Neural progenitor cell (in vitro differentiated cells): ENCODE data around the gene TNPO2.

ENCODE experiments used
- EZH2 ChIP-seq: fragments of 200-600 bp; sonication (generic); IDR thresholded peaks from 2 replicates; pipeline ENCODE4 v1.6.1; 2017; ENCODE audit warnings: antibody characterized with exemption, mild to moderate bottlenecking, moderate library complexity
- TF ChIP-seq, protein P1 (sequence below): fragments of 200-600 bp; sonication (generic); IDR thresholded peaks from 2 replicates; pipeline ENCODE4 v1.5.1; 2017; ENCODE audit warnings: antibody characterized with exemption, mild to moderate bottlenecking

DNA sequence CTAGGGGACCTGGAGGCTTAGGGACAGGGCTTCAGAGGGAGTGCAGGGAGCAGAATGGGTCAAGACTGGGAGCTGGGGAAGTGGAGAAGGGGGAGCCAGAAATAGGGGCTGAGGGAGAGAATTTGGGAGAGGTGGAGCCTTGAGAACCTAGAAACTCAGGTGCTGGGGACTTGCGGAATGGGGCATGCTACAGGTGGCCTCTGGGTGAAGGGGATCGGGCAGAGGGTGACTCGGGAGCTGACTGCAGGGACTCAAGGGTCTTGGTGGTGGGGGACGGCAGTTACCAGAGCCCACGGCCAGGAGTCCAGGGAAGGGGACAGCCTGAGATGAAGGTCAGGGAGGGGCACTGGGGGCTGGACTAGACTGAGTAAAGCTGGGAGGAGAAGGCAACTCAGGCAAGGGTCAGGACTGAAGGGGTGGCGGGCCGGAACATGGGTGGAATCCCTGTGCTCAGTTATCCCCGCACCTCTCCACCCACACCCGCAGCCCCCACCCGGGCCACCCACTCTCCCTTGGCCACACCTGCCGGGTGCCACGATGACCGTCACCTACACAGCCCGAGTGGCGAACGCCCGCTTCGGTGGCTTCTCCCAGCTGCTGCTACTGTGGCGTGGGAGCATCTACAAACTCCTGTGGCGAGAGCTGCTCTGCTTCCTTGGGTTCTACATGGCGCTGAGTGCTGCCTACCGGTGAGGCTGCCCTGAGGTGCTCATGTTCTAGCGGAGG lies 28.5 kb upstream of the TNPO2 start:
- TF ChIP-seq, protein P1, sequence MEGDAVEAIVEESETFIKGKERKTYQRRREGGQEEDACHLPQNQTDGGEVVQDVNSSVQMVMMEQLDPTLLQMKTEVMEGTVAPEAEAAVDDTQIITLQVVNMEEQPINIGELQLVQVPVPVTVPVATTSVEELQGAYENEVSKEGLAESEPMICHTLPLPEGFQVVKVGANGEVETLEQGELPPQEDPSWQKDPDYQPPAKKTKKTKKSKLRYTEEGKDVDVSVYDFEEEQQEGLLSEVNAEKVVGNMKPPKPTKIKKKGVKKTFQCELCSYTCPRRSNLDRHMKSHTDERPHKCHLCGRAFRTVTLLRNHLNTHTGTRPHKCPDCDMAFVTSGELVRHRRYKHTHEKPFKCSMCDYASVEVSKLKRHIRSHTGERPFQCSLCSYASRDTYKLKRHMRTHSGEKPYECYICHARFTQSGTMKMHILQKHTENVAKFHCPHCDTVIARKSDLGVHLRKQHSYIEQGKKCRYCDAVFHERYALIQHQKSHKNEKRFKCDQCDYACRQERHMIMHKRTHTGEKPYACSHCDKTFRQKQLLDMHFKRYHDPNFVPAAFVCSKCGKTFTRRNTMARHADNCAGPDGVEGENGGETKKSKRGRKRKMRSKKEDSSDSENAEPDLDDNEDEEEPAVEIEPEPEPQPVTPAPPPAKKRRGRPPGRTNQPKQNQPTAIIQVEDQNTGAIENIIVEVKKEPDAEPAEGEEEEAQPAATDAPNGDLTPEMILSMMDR = no peak
- no peak for TF ChIP-seq EZH2
